Measurements from ENCODE around the gene FOXN1.

FOXN1 gene

GRCh38 chr17:28544402-28545140 lies 38.4 kb downstream of the FOXN1 start:
- Histone ChIP-seq H3K4me3 (ENCODE audit: low read length) (no peak overlapping the region), H3K36me3 (ENCODE audit: insufficient read depth, low read length) (peaks cover 11% of the 10 kb centered on the region), H3K9me3 (ENCODE audit: low read length) (no peaks in the 10 kb centered on the region), H2AFZ (ENCODE audit: low read depth, low read length) (no peak overlapping the region), H3K27me3 (ENCODE audit: insufficient read depth, low read length) (no peaks in the 10 kb centered on the region), H3K4me1 (ENCODE audit: insufficient read depth, low read length) (no peaks in the 10 kb centered on the region)

GRCh38 chr17:28545141-28545503 lies 39.0 kb downstream of the FOXN1 start:
- Histone ChIP-seq H3K27me3 (ENCODE audit: insufficient read depth, low read length) (no peaks in the 10 kb centered on the region), H3K4me1 (ENCODE audit: insufficient read depth, low read length) (no peaks in the 10 kb centered on the region), H2AFZ (ENCODE audit: low read depth, low read length) (no peak overlapping the region), H3K4me3 (ENCODE audit: low read length) (no peak overlapping the region), H3K9me3 (ENCODE audit: low read length) (no peaks in the 10 kb centered on the region), H3K36me3 (ENCODE audit: insufficient read depth, low read length) (peaks cover 11% of the 10 kb centered on the region)

- Histone ChIP-seq H2AFZ (ENCODE audit: low read depth, low read length) (no peak overlapping the region), H3K36me3 (ENCODE audit: insufficient read depth, low read length) (peaks cover 11% of the 10 kb centered on the region), H3K4me1 (ENCODE audit: insufficient read depth, low read length) (peaks cover 2% of the 10 kb centered on the region), H3K27me3 (ENCODE audit: insufficient read depth, low read length) (no peaks in the 10 kb centered on the region), H3K9me3 (ENCODE audit: low read length) (no peaks in the 10 kb centered on the region), H3K4me3 (ENCODE audit: low read length) (no peak overlapping the region)
Observed at GRCh38 chr17:28545787-28546415, 39.8 kb downstream of the FOXN1 start.

GRCh38 chr17:28547096-28547622 lies 41.0 kb downstream of the FOXN1 start:
- Histone ChIP-seq H3K4me3 (ENCODE audit: low read length) (no peak overlapping the region), H3K27me3 (ENCODE audit: insufficient read depth, low read length) (no peaks in the 10 kb centered on the region), H3K4me1 (ENCODE audit: insufficient read depth, low read length) (peaks cover 12% of the 10 kb centered on the region)

GRCh38 chr17:28547623-28548416 lies 41.7 kb downstream of the FOXN1 start:
- H3K27me3 ChIP-seq (ENCODE audit: insufficient read depth, low read length) = no peaks in the 10 kb centered on the region
- no peak overlapping the region for H3K4me3 ChIP-seq (ENCODE audit: low read length)
- H3K9me3 ChIP-seq (ENCODE audit: low read length) = no peaks in the 10 kb centered on the region
- peaks cover 12% of the 10 kb centered on the region for H3K4me1 ChIP-seq (ENCODE audit: insufficient read depth, low read length)
- H3K36me3 ChIP-seq (ENCODE audit: insufficient read depth, low read length) = peaks cover 11% of the 10 kb centered on the region
- H2AFZ ChIP-seq (ENCODE audit: low read depth, low read length) = no peak overlapping the region

More at GRCh38 chr17:28547096-28547622, 41.0 kb downstream of the FOXN1 start:
- H3K9me3 ChIP-seq (ENCODE audit: low read length) = no peaks in the 10 kb centered on the region
- peaks cover 11% of the 10 kb centered on the region for H3K36me3 ChIP-seq (ENCODE audit: insufficient read depth, low read length)
- H2AFZ ChIP-seq (ENCODE audit: low read depth, low read length) = no peak overlapping the region

- Histone ChIP-seq H3K4me1 (ENCODE audit: insufficient read depth, low read length) (peaks cover 12% of the 10 kb centered on the region), H2AFZ (ENCODE audit: low read depth, low read length) (no peak overlapping the region)
Observed at GRCh38 chr17:28548417-28549130, 42.4 kb downstream of the FOXN1 start.

GRCh38 chr17:28549236-28550132 lies 43.3 kb downstream of the FOXN1 start:
- Histone ChIP-seq H3K9me3 (ENCODE audit: low read length) (no peaks in the 10 kb centered on the region), H3K27me3 (ENCODE audit: insufficient read depth, low read length) (no peaks in the 10 kb centered on the region), H3K4me3 (ENCODE audit: low read length) (no peak overlapping the region), H3K4me1 (ENCODE audit: insufficient read depth, low read length) (peaks cover 12% of the 10 kb centered on the region), H3K36me3 (ENCODE audit: insufficient read depth, low read length) (peaks cover 21% of the 10 kb centered on the region), H2AFZ (ENCODE audit: low read depth, low read length) (no peak overlapping the region)

More at GRCh38 chr17:28548417-28549130, 42.4 kb downstream of the FOXN1 start:
- Histone ChIP-seq H3K36me3 (ENCODE audit: insufficient read depth, low read length) (peaks cover 12% of the 10 kb centered on the region), H3K9me3 (ENCODE audit: low read length) (no peaks in the 10 kb centered on the region), H3K4me3 (ENCODE audit: low read length) (no peak overlapping the region), H3K27me3 (ENCODE audit: insufficient read depth, low read length) (no peaks in the 10 kb centered on the region)

- H3K4me3 ChIP-seq (ENCODE audit: low read length) = no peak overlapping the region
- peaks cover 12% of the 10 kb centered on the region for H3K4me1 ChIP-seq (ENCODE audit: insufficient read depth, low read length)
- H3K9me3 ChIP-seq (ENCODE audit: low read length) = no peaks in the 10 kb centered on the region
- H3K36me3 ChIP-seq (ENCODE audit: insufficient read depth, low read length) = peaks cover 26% of the 10 kb centered on the region
- H2AFZ ChIP-seq (ENCODE audit: low read depth, low read length) = no peak overlapping the region
- no peaks in the 10 kb centered on the region for H3K27me3 ChIP-seq (ENCODE audit: insufficient read depth, low read length)
Observed at GRCh38 chr17:28550858-28551257, 44.7 kb downstream of the FOXN1 start.

- peak overlapping the region; percentile 82 for H3K4me3 ChIP-seq (ENCODE audit: low read length)
- H3K36me3 ChIP-seq (ENCODE audit: insufficient read depth, low read length) = peaks cover 33% of the 10 kb centered on the region
- H3K4me1 ChIP-seq (ENCODE audit: insufficient read depth, low read length) = peaks cover 12% of the 10 kb centered on the region
- no peak overlapping the region for H2AFZ ChIP-seq (ENCODE audit: low read depth, low read length)
- H3K27me3 ChIP-seq (ENCODE audit: insufficient read depth, low read length) = no peaks in the 10 kb centered on the region
- no peaks in the 10 kb centered on the region for H3K9me3 ChIP-seq (ENCODE audit: low read length)
Observed at GRCh38 chr17:28551421-28552175, 45.5 kb downstream of the FOXN1 start.

GRCh38 chr17:28552176-28552999 lies 46.2 kb downstream of the FOXN1 start, which contains the start of gene UNC119:
Gene UNC119 (minus strand): TSS chr17:28552624. CDS start chr17:28552557, 67 bp downstream.
- Histone ChIP-seq H3K36me3 (ENCODE audit: insufficient read depth, low read length) (peaks cover 34% of the 10 kb centered on the region), H3K9me3 (ENCODE audit: low read length) (no peaks in the 10 kb centered on the region), H2AFZ (ENCODE audit: low read depth, low read length) (peak within 1 kb of the TSS; percentile 64), H3K4me1 (ENCODE audit: insufficient read depth, low read length) (peaks cover 12% of the 10 kb centered on the region), H3K4me3 (ENCODE audit: low read length) (peak within 1 kb of the TSS; percentile 82), H3K27me3 (ENCODE audit: insufficient read depth, low read length) (no peaks in the 10 kb centered on the region)
